Skeletal muscle satellite cell (primary cell): ENCODE data around the gene UQCRH.
"Not testable (repeated sequence)": the region's sequence is repeated elsewhere in the genome, so short reads cannot be mapped to it uniquely, and the experiment has no call there.

Source experiments
- H3K27me3 ChIP-seq: 2 replicates; pipeline ENCODE4 v1.7.0; 2013; ENCODE audit warnings: low read length; ENCODE audit not compliant: control insufficient read depth, insufficient read depth
- H3K36me3 ChIP-seq: 2 replicates; pipeline ENCODE4 v1.7.0; 2013; ENCODE audit warnings: mild to moderate bottlenecking, control low read depth, low read length; ENCODE audit not compliant: insufficient read depth
- H3K4me1 ChIP-seq: 2 replicates; pipeline ENCODE4 v1.7.0; 2013; ENCODE audit warnings: low read length; ENCODE audit not compliant: control insufficient read depth, insufficient read depth
- H3K4me2 ChIP-seq: 2 replicates; pipeline ENCODE4 v1.7.0; 2013; ENCODE audit warnings: mild to moderate bottlenecking, low read length
- H3K4me3 ChIP-seq: 2 replicates; pipeline ENCODE4 v1.7.0; 2013; ENCODE audit warnings: low read length
- H3K9ac ChIP-seq: 2 replicates; pipeline ENCODE4 v1.7.0; 2013; ENCODE audit warnings: mild to moderate bottlenecking, low read depth, low read length, moderate library complexity
- H3K9me3 ChIP-seq: replicated peaks from 2 replicates; pipeline ENCODE4 v1.7.0; 2013; ENCODE audit warnings: mild to moderate bottlenecking, control low read depth, low read length

The UQCRH gene

DNA sequence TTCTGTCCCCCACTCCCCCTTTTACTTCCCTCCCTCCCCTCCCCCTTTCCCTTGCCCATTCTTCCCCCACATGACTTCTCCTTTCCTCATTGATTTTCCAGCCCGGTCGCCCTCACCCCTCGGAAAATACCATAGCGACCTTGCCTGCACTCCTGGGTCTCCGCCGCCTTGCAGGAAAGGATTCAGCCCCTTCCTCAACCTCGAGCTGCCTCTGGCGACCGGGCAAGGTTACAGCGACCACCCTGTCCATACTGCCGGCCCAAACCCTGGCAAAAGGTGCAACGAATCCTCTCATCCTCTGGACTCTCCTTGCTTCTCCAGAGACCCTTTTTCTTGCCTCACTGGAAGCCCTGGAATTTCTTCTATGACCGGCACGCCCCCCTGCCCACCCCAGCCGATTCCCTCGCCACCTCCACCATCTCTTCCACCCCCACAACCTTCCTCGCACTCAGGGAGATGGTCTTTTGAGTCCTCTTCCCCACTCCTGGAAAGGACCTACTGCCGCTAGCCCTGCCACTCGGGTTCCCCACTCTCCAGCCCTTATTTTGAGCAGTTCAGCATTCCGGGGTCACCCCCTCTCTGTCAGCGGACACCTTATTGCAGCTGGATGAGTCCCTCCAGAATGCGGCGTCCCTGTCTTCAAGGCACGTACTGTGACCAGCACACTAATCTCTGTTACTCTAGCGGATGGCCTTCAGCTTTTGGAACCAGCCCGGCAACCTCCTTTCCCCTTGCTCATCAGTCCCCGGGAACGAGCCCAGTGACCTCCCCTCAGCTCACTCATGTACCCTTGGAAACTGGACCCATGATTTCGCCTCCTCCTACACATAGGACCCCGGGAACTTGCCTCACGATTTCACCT lies 38.0 kb downstream of the UQCRH start:
- no peaks in the 10 kb centered on the region for H3K9me3 ChIP-seq
- no peaks in the 10 kb centered on the region for H3K27me3 ChIP-seq
- H3K4me3 ChIP-seq = peak overlapping the region; percentile 81
- H3K36me3 ChIP-seq = peaks cover 23% of the 10 kb centered on the region
- H3K4me2 ChIP-seq = peak overlapping the region; percentile 91
- H3K9ac ChIP-seq = peak overlapping the region; percentile 92
- H3K4me1 ChIP-seq = peaks cover 18% of the 10 kb centered on the region

DNA sequence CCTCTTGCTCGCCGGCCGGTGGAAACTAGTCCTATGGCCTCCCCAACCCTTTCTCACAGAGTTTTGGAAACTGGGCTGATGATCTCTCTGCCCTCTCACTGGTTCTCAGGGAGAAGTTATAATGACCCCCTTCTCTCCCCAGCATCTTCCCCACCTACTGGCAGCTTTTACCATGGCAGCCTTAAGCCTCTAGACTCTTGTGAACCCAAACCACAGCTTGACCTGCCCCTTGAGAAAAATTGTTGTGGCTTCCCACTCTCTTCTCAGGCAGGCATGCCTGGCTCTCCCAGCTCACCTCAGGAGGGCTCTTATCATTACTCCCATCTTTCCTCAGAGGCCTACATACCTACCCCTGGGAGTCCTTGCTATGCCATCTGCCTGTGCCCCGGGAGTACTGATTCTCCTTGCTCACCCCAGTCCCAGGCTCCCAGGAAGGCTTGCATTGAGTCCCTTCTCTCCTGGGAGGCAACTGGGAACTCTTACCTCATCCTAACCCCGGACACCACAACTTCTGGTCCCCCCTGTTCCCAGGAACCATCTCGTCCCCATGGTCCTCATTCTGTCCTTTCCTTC lies 38.7 kb downstream of the UQCRH start:
- Histone ChIP-seq H3K4me2 (peak overlapping the region; percentile 91), H3K4me3 (peak overlapping the region; percentile 81), H3K4me1 (peaks cover 18% of the 10 kb centered on the region), H3K9me3 (no peaks in the 10 kb centered on the region), H3K27me3 (no peaks in the 10 kb centered on the region), H3K9ac (peak overlapping the region; percentile 92), H3K36me3 (peaks cover 27% of the 10 kb centered on the region)

DNA sequence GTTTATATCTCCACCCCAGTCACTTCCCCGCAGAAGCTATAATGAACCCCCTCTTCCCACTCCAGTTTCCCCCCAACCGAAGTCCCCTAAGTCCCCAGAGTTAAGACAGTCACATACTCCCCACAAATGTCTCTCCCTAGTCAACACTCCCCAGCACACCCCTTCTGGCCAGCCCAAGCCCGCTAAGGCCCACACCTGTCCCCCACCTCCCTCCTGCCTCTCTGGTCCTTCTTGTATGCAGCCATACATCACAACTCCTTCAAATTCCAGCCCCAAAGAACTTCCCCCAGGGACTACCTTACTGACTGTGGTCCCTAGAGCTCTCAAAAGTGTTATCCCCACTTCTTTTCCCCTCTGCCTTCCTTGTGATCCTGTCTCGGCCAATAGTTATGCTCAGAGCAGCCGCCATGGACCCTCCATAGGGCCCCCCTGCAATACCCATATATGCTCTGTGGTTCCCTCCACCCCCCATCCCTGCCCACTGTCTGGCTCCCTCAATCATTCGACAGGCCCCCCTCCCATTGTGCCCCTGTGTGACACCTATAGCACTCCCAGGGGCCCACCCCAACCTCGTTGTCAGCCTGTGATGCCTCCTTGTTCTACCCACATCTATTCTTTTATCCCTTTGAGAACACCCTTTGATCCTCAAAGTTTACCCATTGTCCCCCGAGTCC lies 39.3 kb downstream of the UQCRH start:
- Histone ChIP-seq H3K9ac (peak overlapping the region; percentile 23), H3K4me1 (peaks cover 18% of the 10 kb centered on the region), H3K9me3 (no peaks in the 10 kb centered on the region), H3K4me2 (peak overlapping the region; percentile 91), H3K27me3 (no peaks in the 10 kb centered on the region), H3K36me3 (peaks cover 32% of the 10 kb centered on the region), H3K4me3 (no peak overlapping the region)

DNA sequence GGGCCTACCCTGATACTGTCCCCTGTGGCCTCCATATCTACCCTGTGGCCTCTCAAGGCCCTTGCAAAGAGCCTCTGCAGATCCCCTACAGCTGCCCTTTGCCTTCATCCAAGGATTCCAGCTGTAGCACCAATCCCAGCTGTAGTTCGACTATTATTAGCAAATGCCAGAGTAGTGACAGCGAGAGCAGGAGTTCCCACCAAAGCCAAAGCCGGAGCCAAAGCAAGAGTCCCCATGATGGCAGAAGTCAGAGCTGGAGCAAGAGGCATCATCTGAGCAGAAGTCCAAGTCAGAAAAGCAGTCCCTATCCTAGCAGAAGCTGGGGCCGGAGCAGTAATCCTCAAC lies 39.8 kb downstream of the UQCRH start:
- peaks cover 18% of the 10 kb centered on the region for H3K4me1 ChIP-seq

DNA sequence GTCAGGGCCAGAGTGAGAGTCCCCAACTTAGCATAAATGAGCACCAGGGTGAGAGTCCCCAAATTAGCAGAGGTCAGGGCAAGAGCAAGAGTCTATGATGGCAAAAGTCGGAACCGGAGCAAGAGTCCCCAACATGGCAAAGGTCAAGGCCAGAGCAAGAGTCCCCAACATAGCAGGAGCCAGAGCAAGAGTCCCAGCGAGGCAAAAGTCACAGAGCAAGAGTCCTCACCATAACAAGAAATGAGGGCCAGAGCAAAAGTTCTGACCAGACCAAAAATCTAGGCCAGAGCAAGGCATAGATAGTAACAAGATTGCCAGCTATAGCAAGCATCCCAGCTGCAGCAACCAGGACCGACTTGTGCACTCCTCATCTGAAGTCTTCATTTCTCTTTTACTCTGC lies 40.2 kb downstream of the UQCRH start:
- Histone ChIP-seq H3K27me3 (no peaks in the 10 kb centered on the region), H3K36me3 (peaks cover 32% of the 10 kb centered on the region), H3K4me3 (no peak overlapping the region), H3K9me3 (no peaks in the 10 kb centered on the region), H3K9ac (no peak overlapping the region), H3K4me1 (peaks cover 18% of the 10 kb centered on the region), H3K4me2 (no peak overlapping the region)

More for the DNA sequence above, 39.8 kb downstream of the UQCRH start:
- Histone ChIP-seq H3K27me3 (no peaks in the 10 kb centered on the region), H3K9ac (no peak overlapping the region), H3K9me3 (no peaks in the 10 kb centered on the region), H3K4me2 (no peak overlapping the region), H3K4me3 (no peak overlapping the region), H3K36me3 (peaks cover 32% of the 10 kb centered on the region)

DNA sequence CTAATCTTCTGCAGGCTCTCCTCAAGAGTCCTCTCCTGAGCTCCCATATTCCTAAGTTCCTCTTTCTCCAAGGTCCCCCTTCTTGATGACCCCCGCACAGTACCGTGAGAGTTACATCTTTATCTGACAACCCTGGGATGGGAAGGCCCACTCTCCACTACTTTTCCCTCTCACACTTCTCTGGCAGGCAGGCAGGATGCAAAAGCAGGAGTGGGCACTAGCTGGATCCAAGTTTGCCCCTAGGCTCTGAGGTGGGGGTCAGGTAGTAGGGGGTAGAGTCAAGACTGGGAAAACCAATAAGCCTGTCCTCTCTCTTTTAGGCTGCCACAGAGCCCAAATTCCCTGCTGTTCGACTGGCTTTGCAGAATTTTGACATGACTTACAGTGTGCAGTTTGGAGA lies 41.0 kb downstream of the UQCRH start:
- peaks cover 34% of the 10 kb centered on the region for H3K36me3 ChIP-seq
- no peak overlapping the region for H3K4me2 ChIP-seq
- no peak overlapping the region for H3K9ac ChIP-seq
- no peak overlapping the region for H3K4me3 ChIP-seq
- H3K27me3 ChIP-seq = no peaks in the 10 kb centered on the region
- H3K9me3 ChIP-seq = no peaks in the 10 kb centered on the region
- peaks cover 16% of the 10 kb centered on the region for H3K4me1 ChIP-seq

DNA sequence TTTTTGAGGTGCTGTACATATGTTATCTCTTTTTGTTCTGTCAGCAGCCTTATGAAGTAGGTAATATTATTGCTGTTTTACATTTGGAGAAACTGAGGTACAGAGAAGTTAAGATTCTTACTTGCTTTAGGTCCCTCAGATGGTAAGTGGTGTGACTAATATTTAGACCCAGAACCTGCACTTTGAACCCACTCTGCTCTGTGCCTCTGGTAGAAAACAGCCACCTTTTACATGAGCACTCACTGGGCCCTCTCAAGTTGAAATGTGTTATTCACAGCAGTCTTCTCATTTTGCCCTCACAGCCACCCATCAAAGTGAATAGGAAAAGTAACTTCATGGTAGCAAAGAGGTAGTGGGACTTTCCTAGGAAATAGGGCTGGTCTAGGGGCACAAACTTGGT lies 41.8 kb downstream of the UQCRH start:
- H3K4me3 ChIP-seq = no peak overlapping the region
- H3K9ac ChIP-seq = no peak overlapping the region
- peaks cover 11% of the 10 kb centered on the region for H3K4me1 ChIP-seq
- H3K36me3 ChIP-seq = peaks cover 42% of the 10 kb centered on the region
- H3K27me3 ChIP-seq = no peaks in the 10 kb centered on the region
- no peak overlapping the region for H3K4me2 ChIP-seq
- no peaks in the 10 kb centered on the region for H3K9me3 ChIP-seq

DNA sequence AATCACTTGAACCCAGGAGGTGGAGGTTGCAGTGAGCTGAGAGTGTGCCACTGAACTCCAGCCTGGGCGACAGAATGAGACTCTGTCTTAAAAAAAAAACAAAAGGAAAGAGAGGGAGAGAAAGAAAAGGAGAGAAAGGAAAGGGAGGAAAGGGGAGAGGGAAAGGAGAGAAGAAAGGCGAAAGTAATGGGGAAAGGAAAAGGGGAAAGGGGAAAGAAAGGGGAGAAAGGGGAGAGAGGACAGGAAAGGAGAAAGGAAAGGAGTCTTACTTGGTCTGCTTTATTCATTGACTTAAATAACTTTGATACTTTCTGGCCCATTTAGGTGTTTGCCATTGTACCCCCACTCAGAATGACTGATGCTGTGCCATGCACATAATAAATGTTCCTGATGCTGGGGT lies 48.9 kb downstream of the UQCRH start:
- peaks cover 54% of the 10 kb centered on the region for H3K36me3 ChIP-seq
- no peak overlapping the region for H3K4me2 ChIP-seq
- no peaks in the 10 kb centered on the region for H3K27me3 ChIP-seq
- H3K9ac ChIP-seq = no peak overlapping the region
- H3K9me3 ChIP-seq = no peaks in the 10 kb centered on the region
- no peaks in the 10 kb centered on the region for H3K4me1 ChIP-seq
- H3K4me3 ChIP-seq = no peak overlapping the region

DNA sequence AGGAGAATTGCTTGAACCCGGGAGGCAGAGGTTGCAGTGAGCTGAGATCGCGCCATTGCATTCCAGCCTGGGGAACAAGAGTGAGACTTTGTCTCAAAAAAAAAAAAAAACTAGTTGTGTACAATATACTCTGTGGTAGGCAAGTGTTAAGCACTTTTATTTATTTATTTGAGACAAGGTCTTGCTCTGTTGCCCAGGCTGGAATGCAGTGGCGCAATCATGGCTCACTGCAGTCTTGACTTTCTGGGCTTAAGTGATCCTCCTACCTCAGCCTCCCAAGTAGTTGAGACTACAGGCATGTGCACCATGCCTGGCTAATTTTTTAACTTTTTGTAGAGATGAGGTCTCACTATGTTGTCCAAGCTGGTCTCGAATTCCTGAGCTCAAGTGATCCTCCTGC lies 52.4 kb downstream of the UQCRH start:
- not testable (repeated sequence) for H3K9me3 ChIP-seq, H3K9ac ChIP-seq, H3K4me1 ChIP-seq, H3K4me3 ChIP-seq, H3K4me2 ChIP-seq, H3K27me3 ChIP-seq
- H3K36me3 ChIP-seq = peaks cover 45% of the 10 kb centered on the region

DNA sequence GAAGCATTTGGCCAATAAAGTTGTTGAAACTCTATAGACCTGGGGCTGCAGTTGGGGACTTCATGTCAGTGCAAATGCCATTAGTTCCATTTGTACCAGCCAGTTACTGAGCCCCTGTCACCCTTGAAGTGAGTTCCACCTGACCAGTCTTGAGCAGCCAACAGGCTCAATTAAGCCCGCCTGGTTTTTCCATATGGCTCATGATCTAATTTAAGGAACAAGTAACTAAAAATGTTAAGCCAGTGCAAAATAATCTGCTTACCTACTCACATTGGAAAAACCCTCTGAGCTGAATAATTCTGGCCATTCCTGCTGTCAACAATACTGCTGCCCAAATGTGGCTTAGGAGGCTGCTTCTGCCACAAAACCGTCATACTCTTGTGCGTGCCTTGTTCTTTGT lies 58.7 kb downstream of the UQCRH start:
- no peaks in the 10 kb centered on the region for H3K9me3 ChIP-seq

DNA sequence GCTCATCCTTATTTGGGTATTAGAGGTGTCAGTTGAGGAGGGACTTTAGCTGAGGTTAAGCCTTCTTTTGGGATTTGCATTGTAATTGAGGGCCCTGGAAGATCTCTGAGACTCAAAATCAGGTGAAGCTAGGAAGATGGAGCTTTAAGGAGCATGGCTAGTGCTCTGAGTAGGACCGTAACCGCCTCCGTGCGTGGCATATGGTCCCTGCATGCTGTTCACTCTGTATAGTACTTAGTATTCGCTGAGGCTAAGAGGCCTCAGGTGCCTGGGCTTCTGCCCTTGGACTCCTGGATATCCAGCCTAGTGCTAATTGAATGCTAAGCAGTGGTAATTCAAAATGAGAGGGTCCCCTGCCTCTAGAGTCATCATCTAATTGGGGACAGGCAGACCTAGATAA lies 59.6 kb downstream of the UQCRH start:
- no peak overlapping the region for H3K9ac ChIP-seq
- no peak overlapping the region for H3K4me3 ChIP-seq
- H3K36me3 ChIP-seq = peaks cover 49% of the 10 kb centered on the region
- no peaks in the 10 kb centered on the region for H3K9me3 ChIP-seq
- no peaks in the 10 kb centered on the region for H3K4me1 ChIP-seq
- H3K27me3 ChIP-seq = no peaks in the 10 kb centered on the region
- H3K4me2 ChIP-seq = no peak overlapping the region

More for the DNA sequence above, 58.7 kb downstream of the UQCRH start:
- H3K4me3 ChIP-seq = no peak overlapping the region
- H3K4me1 ChIP-seq = no peaks in the 10 kb centered on the region
- H3K36me3 ChIP-seq = peaks cover 47% of the 10 kb centered on the region
- no peaks in the 10 kb centered on the region for H3K27me3 ChIP-seq
- H3K9ac ChIP-seq = no peak overlapping the region
- no peak overlapping the region for H3K4me2 ChIP-seq
